SU-DHL-6 (cell line): ENCODE results near the gene STARD4.

Experiments
- CTCF ChIP-seq: fragments of 200-600 bp; sonication (generic); IDR thresholded peaks from one replicate; pipeline ENCODE4 v1.5.1; 2017; ENCODE audit warnings: antibody characterized with exemption, mild to moderate bottlenecking, low read length, moderate library complexity; ENCODE audit not compliant: insufficient read depth, poor library complexity, severe bottlenecking
- EZH2phosphoT487 ChIP-seq: fragments of 200-600 bp; sonication (generic), shearing (Covaris generic); conservative IDR thresholded peaks from 2 replicates; pipeline ENCODE4 v1.6.1; 2018; ENCODE audit warnings: mild to moderate bottlenecking, antibody characterized with exemption, low read length, moderate library complexity, mixed read lengths

DNA sequence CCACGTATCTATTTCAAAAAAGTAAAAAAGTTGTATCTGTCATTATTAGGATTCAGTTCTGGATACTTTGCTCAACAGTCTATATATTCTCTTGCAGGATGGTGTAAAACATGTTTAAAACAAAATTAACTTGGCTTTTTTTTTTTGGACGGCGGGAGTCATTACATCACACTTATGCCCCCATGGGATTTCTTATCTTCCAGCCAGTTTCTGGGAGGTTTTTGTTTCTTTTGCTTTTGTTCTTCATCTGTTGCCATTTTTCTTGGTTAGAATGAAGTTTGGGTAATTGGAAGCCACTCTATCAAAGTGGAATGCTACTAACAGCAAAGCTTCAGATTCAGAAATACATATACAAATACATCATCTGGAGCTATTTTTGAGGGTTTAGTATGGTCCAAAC lies 1.8 kb upstream of the STARD4 start:
- no peak for TF ChIP-seq CTCF
- TF ChIP-seq EZH2phosphoT487, result no peak
